ENCODE measurements around the gene NPC1L1. TPM values are rescaled to one million over a fixed set of nuclear protein-coding genes. Genes with fewer than 3 reads are reported as not detected.

Gene NPC1L1
- total RNA-seq, 1 experiment from 2014 or later = 0.15 TPM

DNA sequence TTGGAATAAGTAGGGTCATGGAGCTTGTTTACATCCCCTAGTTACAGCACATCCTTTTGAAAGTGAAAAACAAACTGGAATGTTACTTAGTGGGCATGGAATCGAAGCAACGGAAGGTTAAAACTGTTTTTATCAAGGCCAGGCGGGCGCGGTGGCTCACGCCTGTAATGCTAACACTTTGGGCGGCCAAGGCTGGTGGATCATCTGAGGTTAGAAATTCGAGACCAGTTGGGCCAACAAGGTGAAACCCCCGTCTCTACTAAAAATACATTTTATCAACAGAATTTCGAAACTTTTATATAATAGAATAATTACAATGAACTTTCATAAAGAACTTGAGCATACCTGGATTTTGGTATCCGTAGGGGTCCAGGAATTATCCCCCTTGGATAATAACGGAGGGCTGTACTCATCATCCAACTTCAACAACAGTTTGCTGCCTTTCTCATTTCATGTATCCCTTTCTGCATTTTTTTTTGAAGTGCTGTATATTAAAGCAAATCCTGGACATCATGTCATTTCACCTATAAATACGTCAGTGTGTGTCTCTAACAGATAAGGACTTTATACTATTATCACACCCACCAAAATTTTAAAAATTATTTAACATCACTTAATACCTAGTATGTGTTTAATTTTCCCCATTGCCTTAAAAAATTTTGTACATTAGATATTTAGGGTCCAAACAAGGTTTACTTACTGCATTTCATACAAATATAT lies 42.2 kb upstream of the NPC1L1 start:
- peaks cover 13% of the 10 kb centered on the region for H3K4me1 Mint-ChIP-seq
- CTCF ChIA-PET = interaction anchor here (1.7 kb wide), 2 partner anchors 18 to 264 kb away, joined by 6 to 14 read pairs; partner anchors contain the start of gene H2AZ2
- POLR2A ChIA-PET = interaction anchor here (0.6 to 1.8 kb wide), 5 partner anchors 9 to 265 kb away, joined by 3 to 11 read pairs (median 7); partner anchors contain the start of genes DDX56, H2AZ2, NUDCD3 and OGDH

GRCh38 chr7:44581879-44582603 lies 40.9 kb upstream of the NPC1L1 start, which contains the start of gene TMED4:
Gene TMED4 (minus strand): TSS chr7:44582231. CDS start chr7:44582206, 25 bp downstream.
- DNase-seq (ENCODE audit: low spot score) (peak; percentile 100), ATAC-seq (peak; percentile 97)
- peaks cover 13% of the 10 kb centered on the region for H3K4me1 Mint-ChIP-seq
- ChIA-PET CTCF (interaction anchor here (1.7 to 1.8 kb wide), 3 partner anchors 17 to 266 kb away, joined by 6 to 14 read pairs (median 7); partner anchors contain the start of gene H2AZ2), POLR2A (interaction anchor here (0.8 to 1.8 kb wide), 5 partner anchors 8 to 266 kb away, joined by 3 to 7 read pairs (median 6); partner anchors contain the start of genes DDX56, H2AZ2, NUDCD3 and OGDH)
- peak within 1 kb of the TSS; percentile 92 for H3K4me3 Mint-ChIP-seq
- H3K9me3 Mint-ChIP-seq = no peaks in the 10 kb centered on the region
- H3K27me3 Mint-ChIP-seq (ENCODE audit: low read depth) = no peaks in the 10 kb centered on the region
- H3K36me3 Mint-ChIP-seq = peaks cover 25% of the 10 kb centered on the region
- H3K27ac Mint-ChIP-seq = peak within 1 kb of the TSS; percentile 98
- peak; percentile 49 for TF ChIP-seq ZNF423 (CRISPR knock-in tag; IDR thresholded peaks at IDR 0.05)
- TF ChIP-seq, protein P1, sequence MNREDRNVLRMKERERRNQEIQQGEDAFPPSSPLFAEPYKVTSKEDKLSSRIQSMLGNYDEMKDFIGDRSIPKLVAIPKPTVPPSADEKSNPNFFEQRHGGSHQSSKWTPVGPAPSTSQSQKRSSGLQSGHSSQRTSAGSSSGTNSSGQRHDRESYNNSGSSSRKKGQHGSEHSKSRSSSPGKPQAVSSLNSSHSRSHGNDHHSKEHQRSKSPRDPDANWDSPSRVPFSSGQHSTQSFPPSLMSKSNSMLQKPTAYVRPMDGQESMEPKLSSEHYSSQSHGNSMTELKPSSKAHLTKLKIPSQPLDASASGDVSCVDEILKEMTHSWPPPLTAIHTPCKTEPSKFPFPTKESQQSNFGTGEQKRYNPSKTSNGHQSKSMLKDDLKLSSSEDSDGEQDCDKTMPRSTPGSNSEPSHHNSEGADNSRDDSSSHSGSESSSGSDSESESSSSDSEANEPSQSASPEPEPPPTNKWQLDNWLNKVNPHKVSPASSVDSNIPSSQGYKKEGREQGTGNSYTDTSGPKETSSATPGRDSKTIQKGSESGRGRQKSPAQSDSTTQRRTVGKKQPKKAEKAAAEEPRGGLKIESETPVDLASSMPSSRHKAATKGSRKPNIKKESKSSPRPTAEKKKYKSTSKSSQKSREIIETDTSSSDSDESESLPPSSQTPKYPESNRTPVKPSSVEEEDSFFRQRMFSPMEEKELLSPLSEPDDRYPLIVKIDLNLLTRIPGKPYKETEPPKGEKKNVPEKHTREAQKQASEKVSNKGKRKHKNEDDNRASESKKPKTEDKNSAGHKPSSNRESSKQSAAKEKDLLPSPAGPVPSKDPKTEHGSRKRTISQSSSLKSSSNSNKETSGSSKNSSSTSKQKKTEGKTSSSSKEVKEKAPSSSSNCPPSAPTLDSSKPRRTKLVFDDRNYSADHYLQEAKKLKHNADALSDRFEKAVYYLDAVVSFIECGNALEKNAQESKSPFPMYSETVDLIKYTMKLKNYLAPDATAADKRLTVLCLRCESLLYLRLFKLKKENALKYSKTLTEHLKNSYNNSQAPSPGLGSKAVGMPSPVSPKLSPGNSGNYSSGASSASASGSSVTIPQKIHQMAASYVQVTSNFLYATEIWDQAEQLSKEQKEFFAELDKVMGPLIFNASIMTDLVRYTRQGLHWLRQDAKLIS (CRISPR knock-in tag; IDR thresholded peaks at IDR 0.05; ENCODE audit: borderline replicate concordance) = 0 out of 2 replicates have a peak, but pooled peaks have one; percentile 34
- no peak for TF ChIP-seq RORB (CRISPR knock-in tag; IDR thresholded peaks at IDR 0.05)
- no peak for TF ChIP-seq KAT7 (CRISPR knock-in tag; IDR thresholded peaks at IDR 0.05; ENCODE audit: borderline replicate concordance)
- TF ChIP-seq TP53 (CRISPR knock-in tag; IDR thresholded peaks at IDR 0.05) = peak; percentile 86; the same call in 1 of the 2 replicates
- no peak for TF ChIP-seq PRDM15 (CRISPR knock-in tag; IDR thresholded peaks at IDR 0.05)
- 0 out of 2 replicates have a peak, but pooled peaks have one; percentile 62 for TF ChIP-seq ATF1 (CRISPR knock-in tag; IDR thresholded peaks at IDR 0.05)
- TF ChIP-seq ZBTB21 (CRISPR knock-in tag; IDR thresholded peaks at IDR 0.05; ENCODE audit: borderline replicate concordance) = peak; percentile 83; the same call in 1 of the 2 replicates
- TF ChIP-seq JUN (CRISPR knock-in tag; IDR thresholded peaks at IDR 0.05) = 0 out of 2 replicates have a peak, but pooled peaks have one; percentile 70
- TF ChIP-seq AR (CRISPR knock-in tag; IDR thresholded peaks at IDR 0.05) = no peak

More for the DNA sequence above, 42.2 kb upstream of the NPC1L1 start:
- peak overlapping the region; percentile 92 for H3K4me3 Mint-ChIP-seq
- TF ChIP-seq ZNF317 (CRISPR knock-in tag; IDR thresholded peaks at IDR 0.05; ENCODE audit: borderline replicate concordance, low read depth) (no peak), TCF7 (CRISPR knock-in tag; IDR thresholded peaks at IDR 0.05; ENCODE audit: low read depth) (no peak), FOXK1 (CRISPR knock-in tag; IDR thresholded peaks at IDR 0.05) (no peak), ZNF138 (CRISPR knock-in tag; conservative IDR thresholded peaks at IDR 0.05) (no peak), ESRRA (CRISPR knock-in tag; IDR thresholded peaks at IDR 0.05; ENCODE audit: borderline replicate concordance) (no peak), OVOL2 (CRISPR knock-in tag; IDR thresholded peaks at IDR 0.05; ENCODE audit: borderline replicate concordance) (no peak), GRHL2 (CRISPR knock-in tag; IDR thresholded peaks at IDR 0.05; ENCODE audit: insufficient replicate concordance, severe bottlenecking) (no peak), JAZF1 (CRISPR knock-in tag; IDR thresholded peaks at IDR 0.05) (no peak), SMAD3 (CRISPR knock-in tag; IDR thresholded peaks at IDR 0.05; ENCODE audit: borderline replicate concordance) (no peak), TP53 (CRISPR knock-in tag; IDR thresholded peaks at IDR 0.05) (no peak), ZNF121 (CRISPR knock-in tag; IDR thresholded peaks at IDR 0.05) (no peak), CDX4 (CRISPR knock-in tag; IDR thresholded peaks at IDR 0.05; ENCODE audit: borderline replicate concordance) (no peak), RORB (CRISPR knock-in tag; IDR thresholded peaks at IDR 0.05) (no peak), KAT7 (CRISPR knock-in tag; IDR thresholded peaks at IDR 0.05; ENCODE audit: borderline replicate concordance) (no peak), GABPB1 (CRISPR knock-in tag; IDR thresholded peaks at IDR 0.05) (no peak), ELF4 (CRISPR knock-in tag; IDR thresholded peaks at IDR 0.05; ENCODE audit: low read depth) (no peak)
- TF ChIP-seq, protein P2, sequence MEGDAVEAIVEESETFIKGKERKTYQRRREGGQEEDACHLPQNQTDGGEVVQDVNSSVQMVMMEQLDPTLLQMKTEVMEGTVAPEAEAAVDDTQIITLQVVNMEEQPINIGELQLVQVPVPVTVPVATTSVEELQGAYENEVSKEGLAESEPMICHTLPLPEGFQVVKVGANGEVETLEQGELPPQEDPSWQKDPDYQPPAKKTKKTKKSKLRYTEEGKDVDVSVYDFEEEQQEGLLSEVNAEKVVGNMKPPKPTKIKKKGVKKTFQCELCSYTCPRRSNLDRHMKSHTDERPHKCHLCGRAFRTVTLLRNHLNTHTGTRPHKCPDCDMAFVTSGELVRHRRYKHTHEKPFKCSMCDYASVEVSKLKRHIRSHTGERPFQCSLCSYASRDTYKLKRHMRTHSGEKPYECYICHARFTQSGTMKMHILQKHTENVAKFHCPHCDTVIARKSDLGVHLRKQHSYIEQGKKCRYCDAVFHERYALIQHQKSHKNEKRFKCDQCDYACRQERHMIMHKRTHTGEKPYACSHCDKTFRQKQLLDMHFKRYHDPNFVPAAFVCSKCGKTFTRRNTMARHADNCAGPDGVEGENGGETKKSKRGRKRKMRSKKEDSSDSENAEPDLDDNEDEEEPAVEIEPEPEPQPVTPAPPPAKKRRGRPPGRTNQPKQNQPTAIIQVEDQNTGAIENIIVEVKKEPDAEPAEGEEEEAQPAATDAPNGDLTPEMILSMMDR (IDR thresholded peaks at IDR 0.05) = no peak
- peaks cover 21% of the 10 kb centered on the region for H3K36me3 Mint-ChIP-seq
- no peaks in the 10 kb centered on the region for H3K27me3 Mint-ChIP-seq (ENCODE audit: low read depth)
- no peak for DNase-seq (ENCODE audit: low spot score)
- H3K9me3 Mint-ChIP-seq = no peaks in the 10 kb centered on the region
- H3K27ac Mint-ChIP-seq = peak overlapping the region; percentile 98
- ATAC-seq = no peak
